ENCODE measurements around the gene ERFL.

Gene ERFL

GRCh38 chr19:41927497-41928192, 604 bp downstream of the ERFL start:
- in situ Hi-C loops (cut with MboI; ENCODE audit: low sequenced_read_pairs): no loop called here

- in situ Hi-C loops (cut with MboI; ENCODE audit: low sequenced_read_pairs): no loop called here
These were observed 1.3 kb downstream of the ERFL start for GRCh38 chr19:41926763-41927496.

GRCh38 chr19:41926028-41926762, 2.1 kb downstream of the ERFL start:
- in situ Hi-C loops (cut with MboI; ENCODE audit: low sequenced_read_pairs): no loop called here

GRCh38 chr19:41925208-41926003, 2.8 kb downstream of the ERFL start:
- in situ Hi-C loops (cut with MboI; ENCODE audit: low sequenced_read_pairs): no loop called here

- in situ Hi-C loops (cut with MboI; ENCODE audit: low sequenced_read_pairs): no loop called here
These were observed 3.8 kb downstream of the ERFL start for GRCh38 chr19:41924151-41925145.

GRCh38 chr19:41923045-41923788, 5.0 kb downstream of the ERFL start:
- in situ Hi-C loops (cut with MboI; ENCODE audit: low sequenced_read_pairs): no loop called here

- in situ Hi-C loops (cut with MboI; ENCODE audit: low sequenced_read_pairs): no loop called here
These were observed 5.7 kb downstream of the ERFL start for GRCh38 chr19:41922585-41922984.

GRCh38 chr19:41921577-41922576, 6.4 kb downstream of the ERFL start:
- in situ Hi-C loops (cut with MboI; ENCODE audit: low sequenced_read_pairs): no loop called here

GRCh38 chr19:41920882-41921576, 7.2 kb downstream of the ERFL start:
- in situ Hi-C loops (cut with MboI; ENCODE audit: low sequenced_read_pairs): no loop called here

- in situ Hi-C loops (cut with MboI; ENCODE audit: low sequenced_read_pairs): no loop called here
These were observed 8.1 kb downstream of the ERFL start for GRCh38 chr19:41919948-41920712.

- in situ Hi-C loops (cut with MboI; ENCODE audit: low sequenced_read_pairs): no loop called here
These were observed 9.5 kb downstream of the ERFL start for GRCh38 chr19:41918653-41919244.

- in situ Hi-C loops (cut with MboI; ENCODE audit: low sequenced_read_pairs): no loop called here
These were observed 10.2 kb downstream of the ERFL start for GRCh38 chr19:41918095-41918494.

GRCh38 chr19:41917676-41918075, 10.6 kb downstream of the ERFL start:
- in situ Hi-C loops (cut with MboI; ENCODE audit: low sequenced_read_pairs): no loop called here

- in situ Hi-C loops (cut with MboI; ENCODE audit: low sequenced_read_pairs): no loop called here
These were observed 12.4 kb downstream of the ERFL start for GRCh38 chr19:41915776-41916414.

GRCh38 chr19:41915021-41915775, 13.1 kb downstream of the ERFL start:
- in situ Hi-C loops (cut with MboI; ENCODE audit: low sequenced_read_pairs): no loop called here

All from hTERT RPE-1 (cell line).